ENCODE measurements around the gene KIF5A. TPM values are rescaled to one million over a fixed set of nuclear protein-coding genes. Genes with fewer than 3 reads are reported as not detected.

Gene KIF5A
- total RNA-seq, 1 donor from 2014 or later, result 0.46 TPM

DNA sequence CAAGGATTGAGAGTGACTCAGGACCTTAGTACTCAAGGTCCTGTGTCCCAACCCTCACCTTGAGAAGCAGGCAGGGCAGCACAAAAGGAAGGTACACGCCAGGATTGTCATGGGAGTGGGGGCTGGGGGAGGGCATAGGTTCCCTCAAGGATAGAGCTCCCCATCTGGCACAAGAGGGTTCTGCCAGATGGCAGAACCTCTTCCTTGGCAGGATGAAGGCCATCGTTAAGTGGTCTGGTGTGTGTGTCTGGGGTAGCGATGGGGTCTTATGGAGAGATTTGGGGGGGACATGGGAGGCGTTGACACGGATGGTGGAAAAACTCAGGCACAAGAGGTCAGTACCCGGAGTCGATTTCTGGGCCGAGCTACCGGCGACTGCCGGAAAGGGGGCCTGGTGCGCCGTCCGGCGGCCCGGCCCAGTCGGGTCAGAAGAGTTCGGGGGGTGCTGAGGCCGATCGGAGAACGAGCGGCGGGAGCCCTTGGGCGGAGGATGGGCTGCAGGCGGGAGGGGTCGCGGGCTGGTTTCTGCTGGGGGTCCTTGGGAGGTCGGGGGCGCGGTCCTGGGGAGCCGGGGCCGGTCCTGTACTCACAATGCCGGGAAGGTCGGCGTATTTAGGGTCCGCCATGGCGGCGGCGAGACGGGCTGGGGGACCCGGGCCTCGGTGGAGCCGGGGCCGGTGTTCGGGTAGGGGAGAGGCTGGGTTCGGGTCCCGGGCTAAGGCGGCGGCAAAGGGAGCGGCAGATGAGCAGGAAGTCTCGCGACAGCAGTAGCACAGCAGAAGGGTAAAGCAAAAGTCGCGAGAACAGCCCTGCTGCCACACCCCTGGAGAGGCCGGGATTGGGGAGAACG lies 3.2 kb upstream of the KIF5A start, which contains the start of gene DCTN2:
Gene DCTN2 (minus strand): TSS at position 755 of the 850 bp plus-strand sequence. CDS start 129 bp downstream, at position 626.
- Mint-ChIP-seq H3K9me3 (ENCODE audit: unreplicated experiment) (no peaks in the 10 kb centered on the region), H3K27me3 (ENCODE audit: unreplicated experiment) (peaks cover 13% of the 10 kb centered on the region), H3K36me3 (ENCODE audit: low read depth, unreplicated experiment) (no peaks in the 10 kb centered on the region), H3K27ac (ENCODE audit: unreplicated experiment) (peak within 1 kb of the TSS; percentile 97), H3K4me3 (ENCODE audit: unreplicated experiment) (peak within 1 kb of the TSS; percentile 100), H3K4me1 (ENCODE audit: unreplicated experiment) (peaks cover 26% of the 10 kb centered on the region)
- peak; percentile 89 for DNase-seq (ENCODE audit: low spot score)
- TF ChIP-seq, protein P1, sequence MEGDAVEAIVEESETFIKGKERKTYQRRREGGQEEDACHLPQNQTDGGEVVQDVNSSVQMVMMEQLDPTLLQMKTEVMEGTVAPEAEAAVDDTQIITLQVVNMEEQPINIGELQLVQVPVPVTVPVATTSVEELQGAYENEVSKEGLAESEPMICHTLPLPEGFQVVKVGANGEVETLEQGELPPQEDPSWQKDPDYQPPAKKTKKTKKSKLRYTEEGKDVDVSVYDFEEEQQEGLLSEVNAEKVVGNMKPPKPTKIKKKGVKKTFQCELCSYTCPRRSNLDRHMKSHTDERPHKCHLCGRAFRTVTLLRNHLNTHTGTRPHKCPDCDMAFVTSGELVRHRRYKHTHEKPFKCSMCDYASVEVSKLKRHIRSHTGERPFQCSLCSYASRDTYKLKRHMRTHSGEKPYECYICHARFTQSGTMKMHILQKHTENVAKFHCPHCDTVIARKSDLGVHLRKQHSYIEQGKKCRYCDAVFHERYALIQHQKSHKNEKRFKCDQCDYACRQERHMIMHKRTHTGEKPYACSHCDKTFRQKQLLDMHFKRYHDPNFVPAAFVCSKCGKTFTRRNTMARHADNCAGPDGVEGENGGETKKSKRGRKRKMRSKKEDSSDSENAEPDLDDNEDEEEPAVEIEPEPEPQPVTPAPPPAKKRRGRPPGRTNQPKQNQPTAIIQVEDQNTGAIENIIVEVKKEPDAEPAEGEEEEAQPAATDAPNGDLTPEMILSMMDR (IDR thresholded peaks at IDR 0.05; ENCODE audit: unreplicated experiment), result no peak

DNA sequence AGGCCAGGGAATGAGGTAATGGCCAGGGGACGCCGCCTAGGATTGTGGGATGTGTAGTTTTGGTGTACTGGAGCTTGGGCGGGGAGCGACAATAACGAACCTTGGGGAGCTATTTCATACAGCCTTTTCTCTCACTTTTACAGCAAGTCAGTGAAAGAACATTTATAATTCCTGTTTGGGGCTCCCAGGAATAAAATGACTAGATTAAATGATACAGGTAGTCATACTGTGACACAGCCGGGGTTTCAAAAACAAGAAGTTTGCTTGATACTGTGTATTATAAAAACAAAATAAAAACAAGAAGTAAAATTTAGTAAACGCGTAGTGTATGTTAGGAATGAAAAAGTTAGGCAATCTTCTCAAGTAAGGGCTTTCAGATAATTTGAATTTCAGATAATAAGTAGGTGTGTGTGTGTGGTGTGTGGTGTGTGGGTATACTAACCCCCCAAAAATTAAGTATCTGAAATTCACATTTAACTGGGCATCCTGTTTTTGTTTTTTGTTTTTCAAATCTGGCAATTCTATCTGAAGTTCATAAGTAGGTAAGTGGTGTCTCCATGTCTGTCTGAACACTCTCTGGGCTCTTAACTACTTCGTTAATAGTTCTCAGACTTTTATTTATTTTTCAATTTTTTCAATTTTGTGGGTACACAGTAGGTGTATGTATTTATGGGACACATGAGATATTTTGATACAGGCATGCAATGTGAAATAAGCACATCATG lies 2.4 kb upstream of the KIF5A start:
- TF ChIP-seq, protein P1 (IDR thresholded peaks at IDR 0.05; ENCODE audit: unreplicated experiment), result no peak
- Mint-ChIP-seq H3K4me3 (ENCODE audit: unreplicated experiment) (peak overlapping the region; percentile 100), H3K27me3 (ENCODE audit: unreplicated experiment) (peaks cover 13% of the 10 kb centered on the region), H3K9me3 (ENCODE audit: unreplicated experiment) (no peaks in the 10 kb centered on the region), H3K36me3 (ENCODE audit: low read depth, unreplicated experiment) (no peaks in the 10 kb centered on the region), H3K27ac (ENCODE audit: unreplicated experiment) (peak overlapping the region; percentile 97), H3K4me1 (ENCODE audit: unreplicated experiment) (peaks cover 26% of the 10 kb centered on the region)
- DNase-seq (ENCODE audit: low spot score), result no peak

DNA sequence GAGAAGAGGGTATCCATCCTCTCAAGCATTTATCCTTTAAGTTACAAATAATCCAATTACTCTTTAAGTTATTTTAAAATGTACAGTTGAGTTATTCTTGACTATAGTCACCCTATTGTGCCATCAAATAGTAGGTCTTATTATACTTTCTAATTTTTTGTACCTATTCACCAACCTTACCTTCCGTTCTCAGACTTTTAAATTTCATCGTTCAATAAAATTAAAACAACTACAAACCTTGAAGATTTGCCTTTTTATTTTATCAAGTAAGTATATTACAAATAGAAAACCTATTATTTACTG lies 1.9 kb upstream of the KIF5A start:
- DNase-seq (ENCODE audit: low spot score), result no peak
- peaks cover 13% of the 10 kb centered on the region for H3K27me3 Mint-ChIP-seq (ENCODE audit: unreplicated experiment)
- H3K4me1 Mint-ChIP-seq (ENCODE audit: unreplicated experiment), result peaks cover 26% of the 10 kb centered on the region
- H3K27ac Mint-ChIP-seq (ENCODE audit: unreplicated experiment), result no peak overlapping the region
- no peak overlapping the region for H3K4me3 Mint-ChIP-seq (ENCODE audit: unreplicated experiment)
- no peaks in the 10 kb centered on the region for H3K9me3 Mint-ChIP-seq (ENCODE audit: unreplicated experiment)
- TF ChIP-seq, protein P1 (IDR thresholded peaks at IDR 0.05; ENCODE audit: unreplicated experiment), result no peak
- no peaks in the 10 kb centered on the region for H3K36me3 Mint-ChIP-seq (ENCODE audit: low read depth, unreplicated experiment)

DNA sequence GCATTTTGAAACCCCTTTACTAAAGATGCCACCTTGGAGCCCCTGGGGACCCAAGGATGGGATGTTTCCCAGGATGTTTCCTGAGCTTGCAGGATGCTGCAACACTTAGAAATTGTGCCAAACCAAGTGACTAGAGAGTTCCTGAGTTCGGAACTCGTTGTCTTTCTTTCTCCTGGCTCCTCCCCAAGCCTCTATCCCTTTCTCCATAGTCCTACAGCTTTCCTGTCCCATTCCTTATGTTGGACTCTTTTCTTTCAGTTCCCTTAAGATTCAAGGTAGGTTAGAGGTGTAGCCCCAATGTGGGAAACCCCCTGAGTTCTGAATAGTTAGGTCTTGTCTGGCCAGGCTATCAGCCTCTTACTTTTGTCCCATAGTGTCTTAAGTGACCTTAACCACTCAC lies 1.4 kb upstream of the KIF5A start:
- peak overlapping the region; percentile 7 for H3K4me3 Mint-ChIP-seq (ENCODE audit: unreplicated experiment)
- peaks cover 13% of the 10 kb centered on the region for H3K27me3 Mint-ChIP-seq (ENCODE audit: unreplicated experiment)
- H3K27ac Mint-ChIP-seq (ENCODE audit: unreplicated experiment), result no peak overlapping the region
- H3K9me3 Mint-ChIP-seq (ENCODE audit: unreplicated experiment), result no peaks in the 10 kb centered on the region
- DNase-seq (ENCODE audit: low spot score), result no peak
- TF ChIP-seq, protein P1 (IDR thresholded peaks at IDR 0.05; ENCODE audit: unreplicated experiment), result no peak
- peaks cover 26% of the 10 kb centered on the region for H3K4me1 Mint-ChIP-seq (ENCODE audit: unreplicated experiment)
- no peaks in the 10 kb centered on the region for H3K36me3 Mint-ChIP-seq (ENCODE audit: low read depth, unreplicated experiment)
